Muscle layer of colon (tissue), 2 donors: ENCODE results near the gene LRRC25.
A peak's percentile ranks its signal among the peaks of the same experiment; 100 is the strongest.

Experiments
- H3K27ac ChIP-seq: one replicate; pipeline ENCODE4 v1.7.0; 2013; ENCODE audit warnings: low read depth, mild to moderate bottlenecking, low read length, moderate library complexity
- H3K27me3 ChIP-seq, 2 donors: one replicate each; pipeline ENCODE4 v1.7.0; 2013; ENCODE audit warnings: low read length in 2 of 2, mild to moderate bottlenecking in 2 of 2; ENCODE audit not compliant: insufficient read depth in 2 of 2, control insufficient read depth in 1 of 2
- H3K36me3 ChIP-seq: one replicate; pipeline ENCODE4 v1.7.0; 2013; ENCODE audit warnings: mild to moderate bottlenecking, low read length; ENCODE audit not compliant: insufficient read depth
- H3K4me1 ChIP-seq: one replicate; pipeline ENCODE4 v1.7.0; 2013; ENCODE audit warnings: mild to moderate bottlenecking, low read length; ENCODE audit not compliant: insufficient read depth
- H3K4me3 ChIP-seq, 2 donors: one replicate each; pipeline ENCODE4 v1.7.0; 2013; ENCODE audit warnings: low read length in 2 of 2, low read depth in 1 of 2, mild to moderate bottlenecking in 1 of 2, moderate library complexity in 1 of 2
- H3K9ac ChIP-seq: one replicate; pipeline ENCODE4 v1.7.0; 2013; ENCODE audit warnings: low read length
- H3K9me3 ChIP-seq: one replicate; pipeline ENCODE4 v1.7.0; 2013; ENCODE audit warnings: mild to moderate bottlenecking, low read length
- donor health status: abdominal sarcoma.
- donor health status: Adenocarcinoma of cecum.

Gene LRRC25

DNA sequence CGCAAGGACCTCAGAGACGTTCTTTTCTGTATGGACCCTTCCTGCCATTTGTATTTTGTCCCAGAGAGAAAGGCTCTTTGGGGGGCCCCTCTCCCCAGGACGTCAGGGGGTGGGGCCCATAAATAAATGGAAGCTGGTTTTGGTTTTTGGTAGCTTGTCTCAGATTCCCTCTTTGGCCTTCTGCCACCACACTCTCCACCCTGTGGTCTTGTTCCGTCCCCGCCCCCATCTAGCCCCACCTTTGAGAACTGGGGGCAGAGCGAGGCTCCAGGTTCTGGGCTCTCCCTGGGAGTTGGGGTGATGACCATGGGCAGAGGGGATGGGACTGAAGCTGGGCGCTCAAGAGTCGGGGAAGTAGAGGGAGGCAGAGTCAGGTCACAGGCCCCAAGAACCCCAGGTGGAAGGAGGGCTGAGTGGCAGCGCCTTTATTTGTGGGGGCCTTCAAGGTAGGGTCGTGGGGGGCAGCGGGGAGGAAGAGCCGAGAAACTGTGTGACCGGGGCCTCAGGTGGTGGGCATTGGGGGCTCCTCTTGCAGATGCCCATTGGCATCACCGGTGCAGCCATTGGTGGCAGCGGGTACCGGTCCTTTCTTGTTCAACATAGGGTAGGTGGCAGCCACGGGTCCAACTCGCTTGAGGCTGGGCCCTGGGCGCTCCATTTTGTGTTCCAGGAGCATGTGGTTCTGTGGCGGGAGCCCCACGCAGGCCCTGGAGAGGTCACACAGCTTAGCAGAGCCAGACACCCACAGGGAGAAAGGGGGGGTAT is 37.2 kb upstream of the LRRC25 start:
- H3K4me3 ChIP-seq, result no peak overlapping the region

DNA sequence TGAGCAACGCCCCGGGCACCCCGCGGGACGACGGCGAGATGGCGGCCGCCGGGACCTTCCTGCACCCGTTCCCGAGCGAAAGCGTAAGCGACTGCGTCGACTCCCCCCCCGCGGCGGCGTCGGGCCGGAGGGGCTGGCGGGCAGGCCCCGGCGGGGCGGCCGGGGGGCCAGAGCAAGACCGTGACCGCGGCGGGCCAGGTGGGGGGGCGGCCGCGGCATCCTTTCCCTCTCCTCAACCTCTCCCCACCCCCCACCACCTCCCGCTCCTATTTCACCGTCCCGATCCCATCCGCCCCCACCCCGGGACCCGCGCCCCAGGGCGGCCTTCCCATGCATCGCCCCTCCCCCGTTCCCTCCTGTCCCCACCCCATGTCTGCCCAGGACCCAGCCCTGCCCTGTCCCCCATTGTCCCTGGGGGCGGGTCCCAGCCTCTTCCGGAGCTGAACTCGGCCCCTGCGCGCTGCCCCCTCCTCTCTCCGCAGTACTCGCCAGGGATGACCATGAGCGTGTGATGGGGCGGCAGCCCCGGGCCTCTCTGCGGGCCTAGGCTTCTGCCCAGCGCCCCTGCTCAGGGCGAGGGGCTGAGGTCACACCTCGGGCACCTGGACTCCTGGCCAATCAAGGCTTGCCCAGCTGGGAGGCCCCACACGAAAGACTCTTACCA is 36.4 kb upstream of the LRRC25 start:
- no peak overlapping the region for H3K27ac ChIP-seq
- H3K4me1 ChIP-seq, result peaks cover 15% of the 10 kb centered on the region
- H3K9me3 ChIP-seq, result no peaks in the 10 kb centered on the region
- H3K27me3 ChIP-seq, result peaks cover 0 to 19% of the 10 kb centered on the region in 2 donors
- no peak overlapping the region for H3K4me3 ChIP-seq
- no peaks in the 10 kb centered on the region for H3K36me3 ChIP-seq
- no peak overlapping the region for H3K9ac ChIP-seq

More for the DNA sequence above, 37.2 kb upstream of the LRRC25 start:
- Histone ChIP-seq H3K4me1 (peaks cover 16% of the 10 kb centered on the region), H3K27ac (no peak overlapping the region), H3K27me3 (peaks cover 0 to 22% of the 10 kb centered on the region in 2 donors), H3K36me3 (no peaks in the 10 kb centered on the region), H3K9me3 (no peaks in the 10 kb centered on the region), H3K9ac (no peak overlapping the region)

DNA sequence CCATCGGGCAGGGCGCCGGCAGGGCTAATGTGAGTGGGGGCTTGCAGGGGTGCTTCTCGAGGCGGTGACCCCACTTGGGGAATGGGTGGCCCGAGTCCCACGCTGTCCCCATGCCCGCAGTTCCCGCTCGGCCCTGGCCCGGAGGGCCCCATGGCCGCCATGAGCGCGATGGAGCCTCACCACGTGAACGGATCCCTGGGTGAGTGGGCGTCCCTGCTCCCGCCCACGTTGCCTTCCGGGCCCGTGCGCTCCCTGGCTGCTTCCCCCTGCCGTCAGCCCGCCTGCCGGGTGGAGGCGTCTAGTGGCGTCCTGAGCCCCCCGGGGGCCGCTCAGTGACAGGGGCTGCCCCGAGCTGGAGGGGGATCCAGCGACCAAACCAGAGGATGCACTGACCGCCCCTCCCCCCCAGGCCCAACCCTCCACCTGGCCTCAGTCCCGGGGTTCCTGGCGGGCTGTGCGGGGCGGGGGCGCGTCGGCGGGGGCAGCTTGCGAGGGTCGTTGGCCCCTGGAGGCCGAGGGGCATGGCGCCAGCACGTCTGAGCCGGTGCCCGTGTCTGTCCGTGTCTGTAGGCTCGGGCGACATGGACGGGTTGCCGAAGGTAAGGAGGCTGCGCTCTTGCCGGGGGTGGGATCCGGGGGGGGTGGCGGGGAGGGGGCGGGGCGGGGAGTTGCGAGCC is 35.7 kb upstream of the LRRC25 start:
- no peak overlapping the region for H3K9ac ChIP-seq
- no peaks in the 10 kb centered on the region for H3K36me3 ChIP-seq
- peaks cover 8% of the 10 kb centered on the region for H3K4me1 ChIP-seq
- H3K27ac ChIP-seq, result peak overlapping the region; percentile 63
- H3K4me3 ChIP-seq, result peak overlapping the region; percentile 14 to 32
- no peaks in the 10 kb centered on the region for H3K9me3 ChIP-seq
- peaks cover 0 to 12% of the 10 kb centered on the region in 2 donors for H3K27me3 ChIP-seq

DNA sequence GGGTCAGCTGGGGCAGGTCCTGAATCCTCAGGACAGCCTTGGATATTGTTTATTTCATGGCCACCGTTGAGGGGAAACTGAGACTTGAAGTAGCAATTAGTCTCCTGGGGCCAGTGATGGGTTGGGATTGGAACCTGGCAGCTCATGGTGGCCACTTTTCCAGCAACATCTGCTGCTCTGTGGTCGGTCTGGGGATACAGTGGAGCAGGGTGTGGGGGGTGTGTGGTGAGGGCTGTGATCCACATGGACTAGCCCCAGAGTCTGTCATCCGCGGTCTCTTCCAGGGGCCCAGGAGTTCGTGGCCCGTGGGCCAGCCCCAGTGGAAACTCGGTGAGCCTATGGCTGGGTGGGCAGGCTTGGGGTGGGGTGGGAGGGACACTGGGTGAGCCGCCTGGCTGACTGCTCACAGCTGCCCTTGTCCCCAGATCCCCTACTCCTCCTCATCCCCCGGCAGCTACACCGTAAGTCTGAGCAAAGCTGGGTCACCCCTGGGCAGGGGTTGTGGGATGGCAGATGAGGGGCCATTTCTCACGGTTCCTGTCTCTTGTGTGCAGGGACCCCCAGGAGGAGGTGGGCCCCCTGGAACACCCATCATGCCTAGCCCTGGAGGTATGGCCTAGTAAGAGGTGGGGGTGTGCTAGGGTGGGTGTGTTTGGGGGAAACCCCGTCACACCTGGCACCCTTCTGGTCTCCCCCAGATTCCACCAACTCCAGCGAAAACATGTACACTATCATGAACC is 35.0 kb upstream of the LRRC25 start:
- Histone ChIP-seq H3K4me3 (peak overlapping the region in 1 of 2 donors; percentile 14), H3K27me3 (peaks cover 0 to 5% of the 10 kb centered on the region in 2 donors), H3K9me3 (no peaks in the 10 kb centered on the region), H3K27ac (no peak overlapping the region), H3K9ac (no peak overlapping the region), H3K36me3 (no peaks in the 10 kb centered on the region), H3K4me1 (peaks cover 6% of the 10 kb centered on the region)

DNA sequence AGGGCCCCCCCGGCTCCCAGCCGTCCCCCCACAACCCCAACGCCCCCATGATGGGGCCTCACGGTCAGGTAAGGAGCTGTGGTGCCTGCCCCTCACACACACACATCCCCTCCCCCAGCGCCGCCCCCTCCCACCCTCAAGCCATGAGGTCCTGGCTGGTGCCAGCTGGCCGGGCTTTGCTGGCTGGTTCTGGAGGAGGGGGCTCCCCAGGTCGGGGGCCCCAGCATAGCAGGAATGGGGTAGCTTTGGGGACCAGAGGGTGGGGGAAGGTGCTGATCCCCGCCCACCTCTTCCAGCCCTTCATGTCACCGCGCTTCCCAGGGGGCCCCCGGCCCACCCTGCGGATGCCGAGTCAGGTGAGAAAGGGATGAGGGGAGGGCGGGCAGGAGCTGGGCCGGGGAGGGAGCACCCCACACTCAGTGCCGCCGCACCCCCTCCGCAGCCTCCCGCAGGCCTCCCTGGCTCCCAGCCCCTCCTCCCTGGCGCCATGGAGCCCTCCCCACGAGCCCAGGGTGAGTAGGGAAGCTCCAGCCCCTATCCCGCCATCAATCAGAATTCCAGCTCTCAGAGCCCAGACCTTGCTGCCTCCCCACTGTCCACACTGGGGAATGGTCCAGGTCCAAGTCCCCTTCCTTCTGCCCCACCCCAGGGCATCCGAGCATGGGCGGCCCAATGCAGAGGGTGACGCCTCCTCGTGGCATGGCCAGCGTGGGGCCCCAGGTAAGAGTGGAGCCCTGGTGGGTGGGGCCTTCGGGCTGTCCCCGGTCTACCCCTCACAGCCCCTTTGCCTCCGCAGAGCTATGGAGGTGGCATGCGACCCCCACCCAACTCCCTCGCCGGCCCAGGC is 34.2 kb upstream of the LRRC25 start:
- H3K4me3 ChIP-seq, result no peak overlapping the region
- H3K9ac ChIP-seq, result no peak overlapping the region
- no peaks in the 10 kb centered on the region for H3K9me3 ChIP-seq
- H3K27me3 ChIP-seq, result peaks cover 0 to 5% of the 10 kb centered on the region in 2 donors
- no peak overlapping the region for H3K27ac ChIP-seq
- H3K36me3 ChIP-seq, result no peaks in the 10 kb centered on the region
- H3K4me1 ChIP-seq, result peaks cover 11% of the 10 kb centered on the region

DNA sequence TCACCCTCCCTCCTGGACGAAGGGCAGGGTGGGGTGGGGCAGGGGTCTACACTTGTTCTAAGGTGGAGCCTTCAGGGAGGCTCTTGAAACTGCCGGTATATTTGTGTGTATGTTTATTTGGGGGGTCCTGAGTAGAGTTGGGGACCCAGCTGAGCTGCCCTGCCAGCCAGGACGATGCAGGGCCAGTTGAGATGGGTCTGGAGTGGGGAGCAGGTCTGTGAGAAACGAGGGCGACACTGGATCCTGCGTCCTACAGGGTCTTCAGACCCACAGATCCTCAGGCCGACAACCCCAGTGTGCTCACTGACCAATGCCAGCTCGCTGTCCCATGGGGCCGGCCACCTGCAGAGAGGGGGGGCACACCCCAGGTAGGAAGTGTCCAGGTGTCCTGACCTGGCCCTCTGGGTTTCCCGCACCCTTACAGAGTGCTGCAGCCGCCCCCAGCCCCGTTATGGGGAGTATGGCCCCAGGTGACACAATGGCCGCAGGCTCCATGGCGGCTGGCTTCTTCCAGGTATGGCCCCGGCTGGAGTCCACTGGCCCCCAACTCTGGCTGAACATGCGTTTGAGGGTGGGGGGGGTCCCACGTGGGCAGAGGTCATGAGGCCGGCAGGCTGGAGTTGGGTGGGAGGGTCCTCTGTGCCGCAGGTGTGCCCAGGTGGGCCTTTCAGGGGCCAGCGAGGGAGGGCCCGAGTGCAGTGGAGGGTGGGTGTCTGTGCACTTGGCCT is 33.2 kb upstream of the LRRC25 start:
- H3K9ac ChIP-seq, result no peak overlapping the region
- H3K9me3 ChIP-seq, result no peaks in the 10 kb centered on the region
- no peak overlapping the region for H3K27ac ChIP-seq
- H3K27me3 ChIP-seq, result peaks cover 0 to 5% of the 10 kb centered on the region in 2 donors
- H3K36me3 ChIP-seq, result no peaks in the 10 kb centered on the region
- no peak overlapping the region for H3K4me3 ChIP-seq
- peaks cover 21% of the 10 kb centered on the region for H3K4me1 ChIP-seq

DNA sequence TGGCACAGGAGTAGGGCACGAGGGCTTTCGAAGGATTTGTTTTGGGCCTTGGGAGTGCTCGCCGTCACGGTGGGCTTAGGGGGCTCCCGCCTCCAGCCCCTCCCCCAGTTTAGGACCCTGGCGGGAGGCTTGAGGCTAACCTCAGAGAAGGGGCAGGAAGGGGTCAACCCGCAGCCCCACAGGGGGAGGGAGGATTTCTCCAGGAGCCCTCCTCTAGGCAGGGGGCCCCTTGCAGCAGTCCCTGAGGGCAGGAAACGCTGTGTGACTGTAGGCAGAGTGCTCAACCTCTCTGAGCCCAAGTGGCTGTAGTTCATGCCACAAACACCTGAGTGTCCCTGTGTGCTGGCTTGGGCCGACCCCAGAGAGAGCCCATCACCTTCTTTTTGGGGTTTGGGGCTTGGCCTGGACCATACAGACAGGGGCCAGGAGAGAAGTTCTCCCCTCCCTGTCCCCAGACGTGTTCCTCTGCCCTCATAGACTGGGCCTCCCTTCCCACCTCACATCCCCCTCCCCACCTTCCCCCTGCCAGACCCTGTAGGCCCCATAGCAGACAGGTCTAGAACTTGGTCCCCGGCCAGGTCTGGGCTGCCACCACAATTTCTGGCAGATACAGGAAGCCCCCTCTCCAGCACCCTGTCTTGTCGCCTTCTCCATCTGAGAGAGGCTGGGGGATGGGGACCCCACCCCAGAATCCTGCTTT is 32.4 kb upstream of the LRRC25 start:
- Histone ChIP-seq H3K9me3 (no peaks in the 10 kb centered on the region), H3K4me1 (peaks cover 24% of the 10 kb centered on the region), H3K36me3 (no peaks in the 10 kb centered on the region), H3K27ac (peak overlapping the region; percentile 66), H3K9ac (no peak overlapping the region), H3K4me3 (no peak overlapping the region), H3K27me3 (peaks cover 0 to 5% of the 10 kb centered on the region in 2 donors)

DNA sequence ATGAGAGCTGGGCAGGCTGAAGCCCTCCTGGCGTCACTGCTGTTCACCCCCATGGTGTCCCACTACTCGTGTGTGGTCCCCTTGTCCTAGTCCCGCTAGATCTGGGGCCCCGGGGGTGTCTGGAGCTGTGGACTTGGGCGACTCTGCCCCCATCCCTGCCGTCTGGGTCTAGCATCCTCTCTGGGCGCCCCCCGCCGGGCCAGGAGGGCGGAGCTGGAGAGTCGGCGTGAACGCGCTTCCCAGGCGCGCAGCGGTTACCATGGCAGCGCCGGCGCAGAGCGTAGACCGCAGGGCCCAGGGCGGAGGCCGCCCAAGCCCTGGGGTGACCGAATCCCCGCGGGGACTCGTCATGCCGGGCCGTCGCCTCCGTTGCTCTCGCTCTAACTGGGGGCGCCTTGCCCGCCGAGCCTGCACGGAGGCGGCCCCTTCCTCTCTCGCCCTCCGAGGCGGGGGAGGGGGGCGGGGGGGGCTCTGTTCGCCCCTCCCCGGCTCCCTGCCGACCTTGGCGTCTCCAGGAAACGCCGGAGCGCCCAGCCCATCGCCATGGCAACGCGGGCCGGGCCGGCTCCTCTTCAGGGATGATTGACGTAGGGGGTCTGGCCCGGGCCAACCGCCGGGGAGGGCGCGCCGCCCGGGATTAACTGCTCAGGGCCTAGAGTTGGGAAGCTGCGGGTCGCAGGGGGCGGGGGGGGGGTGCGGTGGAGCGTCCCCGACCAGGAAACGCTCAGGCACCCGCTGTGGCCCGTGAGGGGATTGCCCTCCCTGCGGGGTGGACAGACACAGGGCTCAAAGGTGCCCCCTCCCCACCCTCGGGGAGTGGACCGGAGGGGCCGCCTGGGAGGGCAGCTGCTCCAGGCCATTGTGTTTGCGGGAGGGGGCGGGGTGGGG is 31.6 kb upstream of the LRRC25 start:
- Histone ChIP-seq H3K27me3 (peaks cover 0 to 3% of the 10 kb centered on the region in 2 donors), H3K9me3 (no peaks in the 10 kb centered on the region), H3K4me3 (peak overlapping the region; percentile 23 to 41), H3K9ac (no peak overlapping the region), H3K27ac (peak overlapping the region; percentile 66), H3K4me1 (peaks cover 19% of the 10 kb centered on the region), H3K36me3 (no peaks in the 10 kb centered on the region)

DNA sequence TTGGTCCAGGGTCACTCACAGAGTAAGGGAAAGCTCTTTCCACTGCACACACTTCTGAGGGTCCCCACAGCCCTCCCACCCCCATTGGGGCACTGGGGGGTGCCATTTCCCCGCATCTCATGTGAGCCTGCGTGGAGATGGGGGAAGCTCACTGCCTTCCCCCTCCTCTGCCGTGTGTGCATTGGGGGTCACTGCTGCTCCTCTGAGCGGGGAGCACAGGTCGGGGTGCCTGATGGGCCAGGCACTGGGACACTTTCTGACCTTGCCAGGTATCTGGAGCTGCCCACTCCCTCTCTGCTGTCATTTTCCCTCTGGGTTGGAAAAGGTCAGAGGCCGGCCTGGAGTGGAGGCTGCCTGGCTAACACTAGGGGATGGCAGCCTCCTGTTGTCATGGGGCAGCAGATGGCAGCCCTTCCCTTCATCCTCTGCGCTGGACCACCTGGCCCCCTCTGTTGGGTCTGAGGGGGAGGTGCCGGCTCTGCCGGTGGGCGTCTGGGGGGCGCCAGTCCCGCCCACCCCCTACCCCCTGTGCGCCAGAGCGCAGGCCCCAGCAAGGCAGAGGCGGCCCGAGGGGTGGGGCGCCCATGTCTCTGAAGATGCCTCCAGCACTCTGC is 30.9 kb upstream of the LRRC25 start:
- Histone ChIP-seq H3K4me1 (peaks cover 17% of the 10 kb centered on the region), H3K9ac (no peak overlapping the region), H3K36me3 (no peaks in the 10 kb centered on the region), H3K9me3 (no peaks in the 10 kb centered on the region), H3K27ac (peak overlapping the region; percentile 66), H3K4me3 (peak overlapping the region in 1 of 2 donors; percentile 41), H3K27me3 (no peaks in the 10 kb centered on the region)
